HepG2 (cell line): ENCODE results near the gene ARL14EPL. TPM values are rescaled to one million over a fixed set of nuclear protein-coding genes. Genes with fewer than 3 reads are reported as not detected.
A peak's percentile ranks its signal among the peaks of the same experiment; 100 is the strongest.

Source experiments
- ATAC-seq: fragments of 200-7000 bp; cut with Tn5 transposase; 3 replicates; pipeline ENCODE4 v1.9.1; 2020; ENCODE audit warnings: mild to moderate bottlenecking, moderate library complexity
- Bru-seq: library from RNA; stranded (reverse); fragments of 400-500 nt; gene quantifications from one replicate; lab custom pipeline; 2021; lab: Mats Ljungman, UMichigan
- BruChase-seq, 2 experiments: library from RNA; stranded (reverse); fragments of 400-500 nt; gene quantifications; one replicate each; lab custom pipeline; 2021; lab: Mats Ljungman, UMichigan
- BruUV-seq: library from RNA; stranded (reverse); fragments of 400-500 nt; replicated peaks from 2 replicates; lab custom pipeline; 2021; lab: Mats Ljungman, UMichigan
- CTCF ChIA-PET: fragments of 300-600 bp; formaldehyde crosslinking; extraction: SDS; loops from one replicate; lab custom pipeline; 2021; ENCODE audit warnings: low total read pairs, inconsistent platforms, low intra/inter-chr PET ratio; lab: Yijun Ruan, JAX
- POLR2A ChIA-PET: fragments of 350-600 bp; sonication (Branson Sonifier 250); formaldehyde crosslinking; loops from one replicate; lab custom pipeline; 2020; ENCODE audit warnings: antibody characterized with exemption, inconsistent platforms; lab: Yijun Ruan, JAX
- DNase-seq: peaks from one replicate; pipeline ENCODE4 v3.0.0-alpha.2; 2015; ENCODE audit warnings: low spot score
- FAIRE-seq: peaks from 3 replicates; lab custom pipeline; 2011; peaks lifted over from hg19 to GRCh38; lab: Jason Lieb, UNC
- H2AFZ ChIP-seq: one replicate; pipeline ENCODE4 v1.6.1; 2011; ENCODE audit warnings: low read length, inconsistent platforms
- H3K27ac ChIP-seq: fragments of 300-600 bp; 3 replicates; pipeline ENCODE4 v1.8.0; 2011; ENCODE audit warnings: mixed run types, mild to moderate bottlenecking, mixed read lengths, low read length, inconsistent platforms; ENCODE audit not compliant: insufficient read depth; ENCODE audit errors: extremely low read length
- H3K27me3 ChIP-seq, 2 experiments: fragments of 200-600 bp in 1 of 2; 2 replicates in 1 of 2; 3 replicates in 1 of 2; pipeline versions ENCODE4 v1.6.0 to v1.8.0; 2011; ENCODE audit warnings: low read length in 2 of 2, mild to moderate bottlenecking in 2 of 2, moderate library complexity in 2 of 2, inconsistent platforms in 1 of 2; ENCODE audit not compliant: insufficient read depth in 2 of 2, control insufficient read depth in 1 of 2
- H3K36me3 ChIP-seq, 2 experiments: fragments of 200-600 bp in 1 of 2; replicated peaks in 1 of 2; 2 replicates in 1 of 2; 3 replicates in 1 of 2; pipeline versions ENCODE4 v1.5.1 to v1.8.0; 2011; ENCODE audit warnings: low read length in 2 of 2, inconsistent platforms in 1 of 2; ENCODE audit not compliant: insufficient read depth in 2 of 2, control insufficient read depth in 1 of 2
- H3K4me1 ChIP-seq: 2 replicates; pipeline ENCODE4 v1.5.1; 2012; ENCODE audit warnings: low read length, inconsistent platforms; ENCODE audit not compliant: insufficient read depth
- H3K4me2 ChIP-seq: 2 replicates; pipeline ENCODE4 v1.6.0; 2011; ENCODE audit warnings: low read depth, low read length, inconsistent platforms
- H3K4me3 ChIP-seq, 3 experiments: fragments of 200-600 bp in 1 of 3; sonication (generic), shearing (Covaris generic) in 1 of 3; replicated peaks in 1 of 3; 2 replicates each; pipeline ENCODE4 v1.5.1; 2011 to 2016; ENCODE audit warnings: low read length in 3 of 3, inconsistent platforms in 2 of 3, low read depth in 2 of 3, mild to moderate bottlenecking in 2 of 3, control low read depth in 1 of 3, mixed read lengths in 1 of 3; ENCODE audit not compliant: insufficient read depth in 1 of 3
- H3K79me2 ChIP-seq: one replicate; pipeline ENCODE4 v1.6.1; 2011; ENCODE audit warnings: low read length, inconsistent platforms; ENCODE audit not compliant: insufficient read depth
- H3K9ac ChIP-seq: 2 replicates; pipeline ENCODE4 v1.6.0; 2011; ENCODE audit warnings: mild to moderate bottlenecking, low read depth, low read length, inconsistent platforms; ENCODE audit not compliant: insufficient read depth
- H3K9me3 ChIP-seq: 2 replicates; pipeline ENCODE4 v1.5.1; 2012; ENCODE audit warnings: mild to moderate bottlenecking, low read length
- H4K20me1 ChIP-seq: 2 replicates; pipeline ENCODE4 v1.6.0; 2011; ENCODE audit warnings: inconsistent platforms, mild to moderate bottlenecking, low read length, moderate library complexity; ENCODE audit not compliant: insufficient read depth
- CREB1 ChIP-seq, 2 experiments: fragments of 450-650 bp in 1 of 2; IDR thresholded peaks; 2 replicates each; pipeline ENCODE4 v1.6.1; 2016 to 2017; ENCODE audit warnings: control low read depth in 1 of 2, mild to moderate bottlenecking in 1 of 2, missing compliant biosample characterization in 1 of 2, missing genetic modification characterization in 1 of 2
- CTCF ChIP-seq: sonication (generic); formaldehyde crosslinking; IDR thresholded peaks from 2 replicates; pipeline ENCODE4 v1.5.0; 2020; ENCODE audit warnings: mild to moderate bottlenecking, missing genetic modification reagents, moderate library complexity
- HES4 ChIP-seq: sonication (generic); formaldehyde crosslinking; IDR thresholded peaks from 2 replicates; pipeline ENCODE4 v1.9.0; 2021; ENCODE audit warnings: mild to moderate bottlenecking, missing genetic modification reagents, borderline replicate concordance
- HNRNPH1 ChIP-seq: fragments of 200-400 bp; formaldehyde crosslinking; optimal IDR thresholded peaks from 2 replicates; pipeline ENCODE3; 2017; ENCODE audit warnings: mild to moderate bottlenecking, low read depth, low read length
- MED1 ChIP-seq: sonication (generic); formaldehyde crosslinking; IDR thresholded peaks from 2 replicates; pipeline ENCODE4 v1.4.0; 2020; ENCODE audit warnings: missing genetic modification reagents
- RARA ChIP-seq: IDR thresholded peaks from 2 replicates; pipeline ENCODE4 v1.6.1; 2016; ENCODE audit warnings: missing genetic modification reagents, missing compliant biosample characterization
- RBAK ChIP-seq: sonication (generic); formaldehyde crosslinking; IDR thresholded peaks from 2 replicates; pipeline ENCODE4 v1.5.1; 2020; ENCODE audit warnings: mild to moderate bottlenecking, missing genetic modification reagents
- SMC3 ChIP-seq: IDR thresholded peaks from 2 replicates; pipeline ENCODE4 v1.6.1; 2011; ENCODE audit warnings: low read length, improper control_type of control experiment
- SOX13 ChIP-seq, 3 experiments: fragments of 450-650 bp in 1 of 3; sonication (generic) in 1 of 3; formaldehyde crosslinking in 1 of 3; IDR thresholded peaks in 2 of 3; conservative IDR thresholded peaks in 1 of 3; 2 replicates each; pipeline versions ENCODE4 v1.5.0 to v1.6.1; 2016 to 2020; ENCODE audit warnings: antibody characterized with exemption in 1 of 3, mild to moderate bottlenecking in 1 of 3, missing compliant biosample characterization in 1 of 3, missing genetic modification reagents in 1 of 3, moderate library complexity in 1 of 3
- STAG1 ChIP-seq: sonication (generic); formaldehyde crosslinking; IDR thresholded peaks from 2 replicates; pipeline ENCODE4 v1.4.0; 2020; ENCODE audit warnings: missing genetic modification reagents
- THAP8 ChIP-seq: sonication (generic); formaldehyde crosslinking; IDR thresholded peaks from 2 replicates; pipeline ENCODE4 v1.5.1; 2020; ENCODE audit warnings: missing genetic modification reagents, mild to moderate bottlenecking, borderline replicate concordance
- ZNF607 ChIP-seq: sonication (generic); formaldehyde crosslinking; IDR thresholded peaks from 2 replicates; pipeline ENCODE4 v1.5.1; 2020; ENCODE audit warnings: missing genetic modification reagents, mild to moderate bottlenecking, borderline replicate concordance
- ZNF691 ChIP-seq: sonication (generic); formaldehyde crosslinking; IDR thresholded peaks from 2 replicates; pipeline ENCODE4 v1.4.0; 2020; ENCODE audit warnings: missing genetic modification reagents, low read depth, mild to moderate bottlenecking, borderline replicate concordance
- ZNF703 ChIP-seq: sonication (generic); formaldehyde crosslinking; IDR thresholded peaks from 2 replicates; pipeline ENCODE4 v1.5.1; 2020; ENCODE audit warnings: missing genetic modification reagents, mild to moderate bottlenecking, moderate library complexity, borderline replicate concordance
- WGBS: methylation state at CpG from one replicate; pipeline ENCODE4 v1.1.6; 2017; ENCODE audit warnings: low lambda C conversion rate; 5-methylcytosine and 5-hydroxymethylcytosine counted together
- in situ Hi-C: cut with HindIII; loops from 2 replicates; pipeline ENCODE4 v1.10.0; 2017; ENCODE audit warnings: low pct_unique_long_range_greater_than_20kb; ENCODE audit not compliant: extremely low pct_ligation_motif_present
- intact Hi-C: fragments of 100-400 bp; cut with micrococcal nuclease; formaldehyde crosslinking; loops from one replicate; pipeline ENCODE4 v1.10.0; 2022; ENCODE audit not compliant: unreplicated experiment
- long read RNA-seq, 2 experiments: library from RNA in 1 of 2; library from polyadenylated mRNA in 1 of 2; stranded (forward) in 1 of 2; unstranded in 1 of 2; transcript quantifications; one replicate each; pipeline ENCODE4 v2.0.0, GENCODE V29; 2019 to 2022
- polyA minus RNA-seq, 3 experiments: library from RNA; depleted of rRNA, polyadenylated mRNA; stranded (reverse); fragments of >200 nt; gene quantifications; 2 replicates each; pipeline ENCODE4 v1.2.3, GENCODE V29; 2011; ENCODE audit warnings: low replicate concordance in 1 of 3
- polyA plus RNA-seq, 8 experiments: library from polyadenylated mRNA; depleted of rRNA in 3 of 8; stranded (reverse) in 7 of 8; unstranded in 1 of 8; fragments of >200 nt; fragmentation: Illumina TruSeq in 4 of 8; extraction: Trizol in 4 of 8; gene quantifications; 2 replicates each; pipeline versions ENCODE4 v1.2.1 to v1.2.3, GENCODE V29; 2011 to 2016; ENCODE audit warnings: low read depth in 4 of 8, missing spikeins in 1 of 8, mixed read lengths in 1 of 8; ENCODE audit not compliant: insufficient read depth in 1 of 8
- total RNA-seq, 5 experiments: library from RNA; depleted of rRNA; stranded (reverse); fragments of >200 nt; fragmentation: Illumina TruSeq; extraction: Trizol; gene quantifications; 2 replicates each; pipeline ENCODE4 v1.2.3, GENCODE V29; 2016; ENCODE audit warnings: low read depth in 1 of 5
- TF ChIP-seq, protein P1 (sequence below): sonication (generic); formaldehyde crosslinking; IDR thresholded peaks from 2 replicates; pipeline ENCODE4 v1.8.0; 2022; ENCODE audit warnings: missing genetic modification reagents, low read depth, mild to moderate bottlenecking, borderline replicate concordance

ARL14EPL gene
- total RNA-seq (2016; rRNA removed; fragmentation: Illumina TruSeq; extraction: Trizol) (not detected in 2 replicates), polyA plus RNA-seq (2011; rRNA removed) (not detected in 2 replicates), polyA minus RNA-seq (2011; rRNA and poly(A)+ RNA removed; ENCODE audit: low replicate concordance) (0.82 TPM in 1 of 2 replicates, not detected in the other), Bru-seq, nascent RNA (percentile 7 among the genes with signal in this experiment), BruChase-seq, experiment 1, labeled RNA remaining after a 6-hour chase (percentile 11 among the genes with signal in this experiment), BruChase-seq, experiment 2, labeled RNA remaining after a 2-hour chase (percentile 12 among the genes with signal in this experiment)
- total RNA-seq (2016; cell fraction: cytosol; rRNA removed; fragmentation: Illumina TruSeq; extraction: Trizol; ENCODE audit: low read depth) = not detected in 2 replicates
- total RNA-seq (2016; cell fraction: insoluble cytoplasmic fraction; rRNA removed; fragmentation: Illumina TruSeq; extraction: Trizol) = not detected in 2 replicates
- total RNA-seq (2016; cell fraction: membrane; rRNA removed; fragmentation: Illumina TruSeq; extraction: Trizol) = not detected in 2 replicates
- total RNA-seq (2016; cell fraction: nucleus; rRNA removed; fragmentation: Illumina TruSeq; extraction: Trizol) = not detected in 2 replicates
- not detected in 2 replicates for polyA plus RNA-seq (2011; cell fraction: cytosol; rRNA removed)
- not detected in 2 replicates for polyA plus RNA-seq (2011; cell fraction: nucleus; rRNA removed)
- not detected in 2 replicates for polyA plus RNA-seq (2012)
- polyA plus RNA-seq (2016; cell fraction: cytosol; fragmentation: Illumina TruSeq; extraction: Trizol; ENCODE audit: low read depth) = not detected in 2 replicates
- polyA plus RNA-seq (2016; cell fraction: insoluble cytoplasmic fraction; fragmentation: Illumina TruSeq; extraction: Trizol; ENCODE audit: low read depth) = not detected in 2 replicates
- polyA plus RNA-seq (2016; cell fraction: membrane; fragmentation: Illumina TruSeq; extraction: Trizol; ENCODE audit: low read depth) = not detected in 2 replicates
- polyA plus RNA-seq (2016; cell fraction: nucleus; fragmentation: Illumina TruSeq; extraction: Trizol; ENCODE audit: insufficient read depth, low read depth) = not detected in 2 replicates
- polyA minus RNA-seq (2011; cell fraction: cytosol; rRNA and poly(A)+ RNA removed) = not detected in 2 replicates
- not detected in 2 replicates for polyA minus RNA-seq (2011; cell fraction: nucleus; rRNA and poly(A)+ RNA removed)
- long read RNA-seq, experiment 1, partial matches to known transcripts = 0 of 6 reads
- long read RNA-seq, experiment 1, other reads (novel, unspliced or antisense) = 6 of 6 reads
- long read RNA-seq, experiment 2 = 0 reads

GRCh38 chr5:116032094-116032517 is at the start of gene ARL14EPL:
Gene ARL14EPL, plus strand, starts transcription at chr5:116032472. Its CDS starts 18,994 bp downstream, at chr5:116051466.
- H3K4me1 ChIP-seq = no peaks in the 10 kb centered on the region
- no peak within 1 kb of the TSS for H2AFZ ChIP-seq
- no peak within 1 kb of the TSS for H3K27ac ChIP-seq
- H3K4me3 ChIP-seq = no peak within 1 kb of the TSS
- WGBS = 6% methylated on average over 9 of the region's 9 CpGs
- H3K4me2 ChIP-seq = peak within 1 kb of the TSS; percentile 25; the same call in 1 of the 2 replicates
- no peaks in the 10 kb centered on the region for H4K20me1 ChIP-seq
- ChIA-PET CTCF (no interaction called here), POLR2A (no interaction called here)
- no peaks in the 10 kb centered on the region for H3K9me3 ChIP-seq
- no peaks in the 10 kb centered on the region for H3K36me3 ChIP-seq
- H3K9ac ChIP-seq = no peak within 1 kb of the TSS
- peak; percentile 47 for DNase-seq
- H3K79me2 ChIP-seq = no peaks in the 10 kb centered on the region
- FAIRE-seq = no peak
- in situ Hi-C loops = no loop called here
- BruUV-seq = no TSS peak
- H3K27me3 ChIP-seq = peaks cover 0 to 8% of the 10 kb centered on the region in 2 experiments; a peak in 2 of 5 replicates
- intact Hi-C loops = no loop called here
- peak; percentile 89 for ATAC-seq
- TF ChIP-seq SOX13 (IDR thresholded peaks at IDR 0.05) = no peak
- TF ChIP-seq SOX13 (CRISPR knock-in tag; conservative IDR thresholded peaks at IDR 0.05 in 1 of 2, IDR thresholded peaks at IDR 0.05 in 1 of 2) = peak in 1 of 2 experiments; percentile 10; a peak in 1 of 4 replicates
- no peak for TF ChIP-seq ZNF607 (CRISPR knock-in tag)
- peak; percentile 77 for TF ChIP-seq CREB1 (IDR thresholded peaks at IDR 0.05)
- no peak for TF ChIP-seq CREB1 (CRISPR knock-in tag; IDR thresholded peaks at IDR 0.05)
- TF ChIP-seq HES4 (CRISPR knock-in tag) = no peak
- TF ChIP-seq, protein P1, sequence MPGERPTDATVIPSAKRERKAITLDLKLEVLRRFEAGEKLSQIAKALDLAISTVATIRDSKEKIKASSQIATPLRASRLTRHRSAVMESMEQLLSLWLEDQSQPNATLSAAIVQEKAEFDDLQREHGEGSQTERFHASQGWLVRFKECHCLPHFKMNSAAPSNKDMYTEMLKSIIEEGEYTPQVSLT (CRISPR knock-in tag) = no peak
- peak; percentile 64 for TF ChIP-seq STAG1 (CRISPR knock-in tag)
- TF ChIP-seq ZNF691 (CRISPR knock-in tag) = no peak
- TF ChIP-seq RBAK (CRISPR knock-in tag) = no peak
- no peak for TF ChIP-seq THAP8 (CRISPR knock-in tag)
- TF ChIP-seq ZNF703 (CRISPR knock-in tag) = no peak
- no peak for TF ChIP-seq MED1 (CRISPR knock-in tag)
- no peak for TF ChIP-seq HNRNPH1
- TF ChIP-seq RARA (CRISPR knock-in tag) = peak; percentile 78
- TF ChIP-seq CTCF (CRISPR knock-in tag) = peak; percentile 62
- TF ChIP-seq SMC3 = peak; percentile 30; the same call in 1 of the 2 replicates
